GM12872 (cell line): ENCODE data around the gene PAFAH1B2.

Experiments
- TF ChIP-seq, protein P1 (sequence below): IDR thresholded peaks from 3 replicates; pipeline ENCODE4 v1.5.1; 2011; ENCODE audit warnings: low read depth, mild to moderate bottlenecking, low read length, moderate library complexity; ENCODE audit not compliant: insufficient read depth

Gene PAFAH1B2

GRCh38 chr11:117191680-117192400 is 47.8 kb downstream of the PAFAH1B2 start:
- TF ChIP-seq, protein P1, sequence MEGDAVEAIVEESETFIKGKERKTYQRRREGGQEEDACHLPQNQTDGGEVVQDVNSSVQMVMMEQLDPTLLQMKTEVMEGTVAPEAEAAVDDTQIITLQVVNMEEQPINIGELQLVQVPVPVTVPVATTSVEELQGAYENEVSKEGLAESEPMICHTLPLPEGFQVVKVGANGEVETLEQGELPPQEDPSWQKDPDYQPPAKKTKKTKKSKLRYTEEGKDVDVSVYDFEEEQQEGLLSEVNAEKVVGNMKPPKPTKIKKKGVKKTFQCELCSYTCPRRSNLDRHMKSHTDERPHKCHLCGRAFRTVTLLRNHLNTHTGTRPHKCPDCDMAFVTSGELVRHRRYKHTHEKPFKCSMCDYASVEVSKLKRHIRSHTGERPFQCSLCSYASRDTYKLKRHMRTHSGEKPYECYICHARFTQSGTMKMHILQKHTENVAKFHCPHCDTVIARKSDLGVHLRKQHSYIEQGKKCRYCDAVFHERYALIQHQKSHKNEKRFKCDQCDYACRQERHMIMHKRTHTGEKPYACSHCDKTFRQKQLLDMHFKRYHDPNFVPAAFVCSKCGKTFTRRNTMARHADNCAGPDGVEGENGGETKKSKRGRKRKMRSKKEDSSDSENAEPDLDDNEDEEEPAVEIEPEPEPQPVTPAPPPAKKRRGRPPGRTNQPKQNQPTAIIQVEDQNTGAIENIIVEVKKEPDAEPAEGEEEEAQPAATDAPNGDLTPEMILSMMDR: no peak

DNA sequence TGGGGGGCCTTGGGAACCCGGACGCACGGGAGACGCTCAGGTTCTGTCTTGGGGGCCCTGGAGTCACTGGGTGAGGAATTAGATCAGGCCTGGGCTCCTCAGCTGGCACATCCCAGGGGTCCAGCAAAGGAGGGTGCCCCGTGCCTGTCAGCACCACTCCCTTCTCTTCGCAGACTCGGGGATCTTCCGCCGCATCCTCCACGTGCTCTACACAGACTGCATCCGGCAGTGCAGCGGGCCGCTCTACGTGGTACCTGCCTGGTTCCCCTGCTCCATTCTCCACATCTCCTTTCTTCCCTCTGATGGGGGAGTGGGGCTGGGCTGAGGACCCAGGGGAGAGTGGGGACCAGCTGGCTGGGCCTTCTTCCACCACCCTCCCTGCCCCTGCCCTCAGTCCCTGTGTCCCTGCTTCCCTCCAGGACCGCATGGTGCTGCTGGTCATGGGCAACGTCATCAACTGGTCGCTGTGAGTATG is 48.4 kb downstream of the PAFAH1B2 start:
- TF ChIP-seq, protein P1: no peak

DNA sequence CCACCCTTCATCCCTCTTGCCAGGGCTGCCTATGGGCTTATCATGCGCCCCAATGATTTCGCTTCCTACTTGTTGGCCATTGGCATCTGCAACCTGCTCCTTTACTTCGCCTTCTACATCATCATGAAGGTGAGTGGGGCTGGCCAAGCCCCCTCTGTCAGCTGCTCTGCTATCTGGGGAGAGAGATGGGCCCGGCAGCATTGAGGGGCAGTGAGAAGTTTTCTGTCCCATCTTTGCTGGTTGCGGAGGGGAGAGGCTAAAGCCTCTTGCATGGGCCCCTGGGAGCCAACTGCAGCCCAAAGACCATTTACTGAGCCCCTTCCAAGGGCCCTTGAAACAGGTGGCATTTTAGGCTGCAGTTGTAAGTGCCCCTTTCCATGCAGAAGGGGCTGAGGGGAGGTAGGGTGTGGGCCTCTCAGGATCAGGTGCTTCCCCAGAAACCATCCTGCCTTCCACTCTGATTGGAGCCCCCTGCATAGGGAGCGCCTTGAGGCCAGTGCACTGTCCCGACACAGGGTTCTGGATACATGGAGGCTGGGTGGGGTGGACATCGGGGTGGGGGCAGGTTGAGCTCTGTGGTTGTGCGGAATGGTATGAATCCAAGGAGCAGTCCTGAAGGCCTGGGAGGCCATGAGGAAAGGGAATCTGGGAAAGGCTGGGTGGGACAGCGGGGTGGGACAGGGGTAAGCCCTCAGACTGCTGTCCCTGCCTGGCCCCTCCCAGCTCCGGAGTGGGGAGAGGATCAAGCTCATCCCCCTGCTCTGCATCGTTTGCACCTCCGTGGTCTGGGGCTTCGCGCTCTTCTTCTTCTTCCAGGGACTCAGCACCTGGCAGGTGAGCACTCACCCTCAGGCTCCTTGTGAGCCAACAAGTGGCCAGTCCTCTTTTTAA is 49.3 kb downstream of the PAFAH1B2 start:
- TF ChIP-seq, protein P1: no peak

- TF ChIP-seq, protein P1: no peak
These were observed 50.2 kb downstream of the PAFAH1B2 start for GRCh38 chr11:117194267-117194666.

DNA sequence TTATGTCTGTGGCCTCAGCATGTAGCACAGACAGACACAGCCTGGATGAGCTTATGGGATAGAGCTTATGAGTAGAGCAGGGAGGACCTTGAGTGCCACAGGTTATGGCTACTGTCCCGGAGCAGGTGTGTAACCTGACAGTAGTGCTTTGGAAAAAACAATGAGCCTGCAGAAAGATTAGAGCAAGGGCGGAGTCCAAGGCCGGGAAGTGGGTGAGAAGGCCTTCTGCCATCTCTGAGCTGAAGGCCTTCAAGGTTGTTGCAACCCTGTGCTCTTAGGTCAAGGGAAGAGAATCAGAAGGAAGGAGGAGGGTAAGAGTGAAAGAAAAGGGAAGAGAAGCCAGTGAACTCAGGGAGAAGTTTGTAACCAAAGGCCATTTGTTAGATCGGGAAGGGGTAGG is 51.2 kb downstream of the PAFAH1B2 start:
- TF ChIP-seq, protein P1: no peak

DNA sequence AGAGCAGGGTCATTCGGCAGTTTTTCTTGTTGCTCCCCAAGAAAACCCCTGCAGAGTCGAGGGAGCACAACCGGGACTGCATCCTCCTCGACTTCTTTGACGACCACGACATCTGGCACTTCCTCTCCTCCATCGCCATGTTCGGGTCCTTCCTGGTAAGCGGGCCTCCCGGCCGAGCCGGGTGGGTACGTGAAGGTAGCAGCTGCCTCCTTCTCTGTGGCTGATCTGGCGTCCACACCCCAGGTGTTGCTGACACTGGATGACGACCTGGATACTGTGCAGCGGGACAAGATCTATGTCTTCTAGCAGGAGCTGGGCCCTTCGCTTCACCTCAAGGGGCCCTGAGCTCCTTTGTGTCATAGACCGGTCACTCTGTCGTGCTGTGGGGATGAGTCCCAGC is 51.7 kb downstream of the PAFAH1B2 start:
- TF ChIP-seq, protein P1: no peak

- TF ChIP-seq, protein P1: no peak
These were observed 52.9 kb downstream of the PAFAH1B2 start for GRCh38 chr11:117197006-117197405.
